CD4-positive, alpha-beta T cell treated with Interleukin-6 for 4 hours (primary cell): Measurements from ENCODE around the gene OR1G1.
"Not testable (repeated sequence)": the region's sequence is repeated elsewhere in the genome, so short reads cannot be mapped to it uniquely, and the experiment has no call there.

Experiments used
- DNase-seq: peaks from one replicate; pipeline ENCODE4 v3.0.0-alpha.2; 2020; ENCODE audit warnings: mixed read lengths

OR1G1 gene

GRCh38 chr17:3127451-3127850 lies at the start of gene OR1G1:
OR1G1 (minus strand) TSS chr17:3127551; CDS start chr17:3127551, 0 bp downstream.
- no peak for DNase-seq

GRCh38 chr17:3167574-3167973 lies 40.2 kb upstream of the OR1G1 start:
- no peak for DNase-seq

- no peak for DNase-seq
These were observed 29.9 kb upstream of the OR1G1 start for GRCh38 chr17:3157218-3157617.

- DNase-seq = not testable (repeated sequence)
These were observed 10.1 kb upstream of the OR1G1 start for GRCh38 chr17:3137494-3137893.

- no peak for DNase-seq
These were observed 23.0 kb downstream of the OR1G1 start, which contains the start of gene OR1D2 for GRCh38 chr17:3104322-3104721. OR1D2 (minus strand) TSS chr17:3104422; CDS start chr17:3092996, 11,426 bp downstream.
